Stimulated activated CD4-positive, alpha-beta T cell treated with anti-CD3 and anti-CD28 coated beads, Interleukin-1b, Interleukin-23, amount 100 ng/mL, for 24 hours (primary cell): ENCODE results near the gene NOS1AP.
"Not testable (repeated sequence)": the region's sequence is repeated elsewhere in the genome, so short reads cannot be mapped to it uniquely, and the experiment has no call there.

Experiments used
- DNase-seq, 4 experiments: peaks; one replicate each; pipeline ENCODE4 v3.0.0-alpha.2; 2020; ENCODE audit warnings: low read depth in 4 of 4, low spot score in 1 of 4

The NOS1AP gene

DNA sequence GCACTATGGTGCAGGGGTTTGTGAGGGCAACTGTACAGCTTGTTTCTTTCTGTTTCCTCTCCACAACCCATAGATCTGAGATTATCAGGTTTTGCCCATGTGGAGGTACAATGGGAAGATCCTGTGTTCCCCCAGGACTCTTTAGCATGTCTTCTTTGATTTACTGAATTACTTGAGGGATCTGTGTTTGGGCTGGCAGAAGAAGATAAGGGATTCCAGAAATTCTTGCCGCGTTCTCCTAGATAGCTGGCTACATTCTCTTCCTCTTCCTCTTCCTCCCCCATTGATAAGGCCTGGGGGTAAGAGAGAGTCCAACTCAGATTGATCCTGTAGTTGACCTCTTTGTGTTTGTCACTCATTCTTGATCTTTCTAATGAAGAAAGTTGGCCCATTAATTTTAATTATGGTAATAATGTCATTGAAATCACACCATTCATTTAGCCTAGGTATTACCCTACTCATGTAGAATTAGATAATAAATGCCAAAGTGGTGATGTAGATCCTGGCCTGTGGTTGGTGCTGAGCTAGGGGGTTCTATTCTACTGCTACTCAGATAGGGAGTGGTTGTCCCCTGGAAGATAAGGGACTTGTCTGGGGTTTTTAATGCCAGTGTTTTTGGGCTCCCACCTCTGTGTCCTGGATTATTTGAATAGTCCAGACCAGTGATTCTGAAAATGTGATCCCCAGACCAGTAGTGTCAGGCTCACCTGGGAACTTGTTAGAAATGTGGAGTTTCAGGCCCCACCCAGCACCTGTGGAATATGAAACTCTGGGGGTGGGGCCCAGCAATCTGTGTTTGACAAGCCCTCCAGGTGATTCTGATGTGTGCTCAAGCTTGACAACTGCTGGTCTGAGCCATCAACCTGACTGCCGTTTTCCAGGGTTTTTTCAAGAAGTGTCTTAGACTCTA, 122.2 kb downstream of the NOS1AP start:
- no peak for DNase-seq

GRCh38 chr1:162192306-162192678, 122.8 kb downstream of the NOS1AP start:
- DNase-seq = no peak

DNA sequence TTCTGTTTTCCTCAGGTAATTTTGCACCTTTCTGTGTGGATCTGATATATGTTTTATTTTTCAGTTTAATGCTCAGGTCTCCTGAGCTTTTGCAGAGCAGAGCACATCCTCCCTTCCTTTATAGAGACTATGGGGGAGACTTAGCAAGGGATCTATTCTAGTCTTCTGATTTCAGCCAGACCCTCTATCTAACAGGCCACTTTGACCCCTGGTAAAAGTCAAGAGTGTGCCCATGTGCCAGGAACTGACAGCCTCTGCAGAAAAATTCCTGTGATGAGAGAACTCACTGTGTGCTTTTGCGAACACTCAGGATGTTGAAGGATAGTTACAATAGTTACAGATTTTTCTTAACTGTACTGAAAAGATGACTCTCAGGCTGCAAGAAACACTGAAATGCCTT, 123.3 kb downstream of the NOS1AP start:
- no peak for DNase-seq

- DNase-seq = no peak
Measured at GRCh38 chr1:162193221-162193620, 123.7 kb downstream of the NOS1AP start.

DNA sequence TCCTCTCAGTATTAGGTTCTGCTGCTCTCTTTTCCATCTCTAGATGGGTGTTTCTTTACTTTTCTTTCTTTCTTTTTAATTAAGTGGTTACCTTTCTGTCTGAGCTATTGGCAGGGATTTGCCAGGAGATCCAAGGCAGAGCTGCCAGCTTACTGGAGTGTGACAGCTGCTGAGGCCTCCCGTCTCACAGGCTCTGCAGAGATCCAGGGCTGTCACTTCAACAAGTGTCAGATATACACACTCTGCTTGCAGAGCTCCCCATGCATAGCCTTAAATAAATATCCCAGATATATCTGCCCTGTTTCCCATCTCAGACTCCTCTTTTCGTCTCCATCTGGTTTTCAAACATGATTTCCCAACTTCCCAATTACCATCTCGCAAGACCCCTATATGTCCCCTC, 124.3 kb downstream of the NOS1AP start:
- no peak for DNase-seq

GRCh38 chr1:162195567-162195966, 126.1 kb downstream of the NOS1AP start:
- no peak for DNase-seq

- DNase-seq = no peak
Measured at GRCh38 chr1:162196387-162196786, 126.9 kb downstream of the NOS1AP start.

GRCh38 chr1:162197041-162197531, 127.6 kb downstream of the NOS1AP start:
- DNase-seq = no peak

GRCh38 chr1:162197615-162198421, 128.3 kb downstream of the NOS1AP start:
- no peak for DNase-seq

- DNase-seq = no peak
Measured at GRCh38 chr1:162200096-162200847, 130.8 kb downstream of the NOS1AP start.

GRCh38 chr1:162201062-162201461, 131.6 kb downstream of the NOS1AP start:
- not testable (repeated sequence) for DNase-seq

DNA sequence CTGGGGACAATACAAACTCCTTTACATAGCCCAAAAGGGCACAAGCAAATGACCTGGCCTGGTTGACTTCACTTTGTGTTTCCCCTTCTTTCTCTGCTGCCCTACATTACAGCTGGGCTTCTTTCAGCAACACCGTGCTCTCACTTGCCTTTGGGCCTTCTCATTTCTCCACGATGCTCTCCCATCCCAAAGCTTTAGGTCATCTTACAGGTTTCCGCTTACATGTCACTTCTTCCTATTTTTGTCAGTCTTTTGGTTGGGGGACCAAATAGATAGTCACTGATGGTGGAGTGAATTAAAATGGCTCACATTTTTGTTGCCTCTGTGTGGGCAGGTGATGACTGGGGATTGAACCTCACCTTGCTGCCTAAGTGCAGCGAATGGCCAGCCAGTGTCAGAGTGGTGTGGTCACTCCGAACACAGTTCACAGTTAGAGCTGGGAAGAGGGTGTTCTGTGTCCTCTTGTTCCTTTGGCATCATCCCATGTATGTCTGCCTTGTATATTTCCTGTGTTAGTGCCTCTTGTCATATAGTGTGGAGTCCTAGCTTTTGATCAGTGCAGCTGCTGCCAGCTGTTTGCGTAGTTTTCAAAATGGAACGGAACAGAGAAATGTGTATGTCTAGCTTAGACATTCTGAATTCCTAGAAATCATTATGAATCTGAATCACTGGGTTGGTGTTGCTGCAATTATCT, 134.8 kb downstream of the NOS1AP start:
- no peak for DNase-seq

- DNase-seq = no peak
Measured at GRCh38 chr1:162204823-162205155, 135.3 kb downstream of the NOS1AP start.

DNA sequence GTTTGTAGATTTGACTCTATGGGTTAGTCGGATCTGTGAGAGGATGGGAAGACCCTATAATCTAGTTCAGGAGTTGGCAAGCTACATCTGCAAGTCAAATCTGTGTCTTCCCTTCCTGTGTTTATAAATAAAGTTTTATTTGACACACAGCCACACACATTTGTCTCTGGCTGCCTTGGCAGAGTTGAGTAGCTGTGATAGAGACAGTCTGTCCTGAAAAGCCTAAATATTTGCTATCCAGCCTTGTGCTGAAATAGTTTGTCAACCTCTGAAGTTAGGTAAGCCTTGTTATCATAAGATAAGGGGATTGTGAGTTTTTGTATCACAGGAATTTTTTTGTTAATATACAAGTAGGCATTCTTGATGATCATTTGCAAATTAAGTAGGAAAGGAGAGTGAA, 136.8 kb downstream of the NOS1AP start:
- no peak for DNase-seq

- DNase-seq = no peak
Measured at GRCh38 chr1:162206749-162207635, 137.5 kb downstream of the NOS1AP start.

DNA sequence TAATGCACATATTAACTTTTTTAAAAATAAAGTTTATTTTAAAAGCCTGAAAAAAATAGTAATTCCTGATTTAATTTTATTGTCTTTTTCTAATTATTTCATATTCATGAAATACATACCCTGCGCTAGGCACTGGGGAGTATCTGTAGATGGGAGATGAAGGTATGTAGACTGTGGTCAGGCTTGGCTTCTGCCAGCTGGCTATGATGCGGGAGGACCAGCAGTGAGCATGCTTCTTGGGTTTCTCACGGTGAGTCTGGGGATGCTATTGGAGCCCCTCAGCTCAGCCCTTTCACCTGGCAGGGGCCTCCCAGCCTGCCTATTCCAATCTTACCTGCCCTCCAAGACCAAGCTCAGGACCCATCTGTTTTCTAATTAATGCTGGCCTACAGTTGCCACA, 138.4 kb downstream of the NOS1AP start:
- DNase-seq = no peak

DNA sequence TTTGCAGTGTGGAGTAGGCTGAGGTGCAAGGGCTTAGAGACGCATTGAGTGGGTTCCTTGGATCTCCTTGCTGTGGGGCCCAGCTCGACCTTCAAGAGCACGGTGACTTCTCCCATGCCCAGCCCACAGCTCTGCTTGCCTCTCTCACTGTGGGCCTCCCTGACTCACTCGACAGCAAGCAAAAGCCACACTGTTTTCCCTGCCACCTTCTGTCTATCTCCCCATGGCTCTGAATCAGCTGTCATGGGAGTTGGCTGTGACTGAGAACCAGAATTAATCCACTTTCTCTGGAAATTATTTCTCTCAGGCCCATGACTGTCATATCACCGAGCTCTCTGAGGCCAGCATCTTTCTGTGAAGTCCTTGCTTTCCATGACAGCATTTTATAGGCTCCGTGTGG, 140.7 kb downstream of the NOS1AP start:
- DNase-seq = no peak

DNA sequence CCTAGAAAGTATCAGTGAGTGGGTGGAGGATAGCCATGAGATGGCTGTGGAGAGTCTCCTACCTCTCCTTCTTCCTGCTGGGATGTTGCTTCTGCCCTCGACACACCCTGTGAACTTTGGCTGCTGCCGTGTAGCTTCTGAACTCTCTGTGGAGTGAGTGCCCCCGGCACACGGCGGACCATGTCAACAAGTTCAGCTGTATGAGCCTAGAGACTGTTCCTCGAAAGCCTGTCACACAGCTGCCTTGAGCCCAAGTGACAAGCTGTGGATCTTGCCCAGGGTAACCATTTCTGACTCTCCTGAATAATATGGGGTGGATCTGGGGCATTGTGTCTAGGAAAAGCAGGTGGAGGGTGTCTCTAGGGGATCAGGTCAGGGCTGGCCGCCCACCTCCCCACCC, 143.2 kb downstream of the NOS1AP start:
- no peak for DNase-seq

DNA sequence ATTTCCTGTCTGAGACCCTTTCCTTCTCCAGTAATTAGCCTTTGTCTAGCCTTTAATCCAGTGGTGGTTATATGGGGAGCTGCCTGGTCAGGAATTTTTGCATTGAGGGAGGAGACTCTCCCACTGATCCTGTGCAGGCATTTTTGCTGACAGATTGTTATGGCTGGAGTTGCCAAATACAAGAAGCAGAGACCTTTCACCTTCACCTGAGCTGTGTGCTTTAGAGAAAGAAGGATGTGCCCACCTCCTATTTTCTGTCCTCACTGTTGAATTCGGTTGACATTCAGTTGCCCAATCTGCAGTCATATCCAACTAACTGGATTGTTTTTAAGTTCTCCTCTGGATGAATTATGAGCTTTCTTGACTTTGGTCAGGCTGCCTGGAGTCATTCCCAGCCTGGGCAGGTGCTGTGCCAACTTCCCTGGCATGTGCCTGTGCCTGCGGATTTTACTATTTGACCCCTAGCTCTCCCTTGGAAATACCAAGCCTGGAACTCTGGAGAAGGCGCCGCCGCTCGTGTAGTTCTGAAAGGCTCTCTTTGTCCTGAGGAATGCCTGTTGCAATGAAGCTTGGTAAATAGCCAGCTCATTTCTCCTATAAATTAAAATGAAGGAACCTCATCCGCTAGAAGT, 143.9 kb downstream of the NOS1AP start:
- no peak for DNase-seq
